H9 (cell line): ENCODE measurements around the gene NKX3-2. TPM values are rescaled to one million over a fixed set of nuclear protein-coding genes. Genes with fewer than 3 reads are reported as not detected.

Source experiments
- DNase-seq: peaks from one replicate; pipeline ENCODE4 v3.0.0-alpha.2; 2017
- H2AFZ ChIP-seq: one replicate; pipeline ENCODE4 v1.6.1; 2013; ENCODE audit warnings: mild to moderate bottlenecking, low read length, control low read depth, moderate library complexity
- H2AK5ac ChIP-seq: 2 replicates; pipeline ENCODE4 v1.6.1; 2013; ENCODE audit warnings: low read length, control low read depth, mixed read lengths; ENCODE audit not compliant: insufficient read length
- H2BK120ac ChIP-seq: one replicate; pipeline ENCODE4 v1.6.1; 2013; ENCODE audit warnings: low read depth, mild to moderate bottlenecking, low read length, control low read depth, inconsistent platforms; ENCODE audit not compliant: poor library complexity, severe bottlenecking
- H2BK12ac ChIP-seq: 2 replicates; pipeline ENCODE4 v1.6.1; 2013; ENCODE audit warnings: low read length, control low read depth, mixed read lengths, low read depth; ENCODE audit not compliant: insufficient read length
- H2BK15ac ChIP-seq: 2 replicates; pipeline ENCODE4 v1.6.1; 2013; ENCODE audit warnings: low read depth, low read length, control low read depth
- H2BK20ac ChIP-seq: one replicate; pipeline ENCODE4 v1.6.1; 2013; ENCODE audit warnings: low read depth, mild to moderate bottlenecking, low read length, control low read depth, inconsistent platforms; ENCODE audit not compliant: poor library complexity, severe bottlenecking
- H2BK5ac ChIP-seq: 2 replicates; pipeline ENCODE4 v1.6.1; 2013; ENCODE audit warnings: low read length, control low read depth, mixed read lengths; ENCODE audit not compliant: insufficient read length
- H3K14ac ChIP-seq: 2 replicates; pipeline ENCODE4 v1.6.1; 2013; ENCODE audit warnings: low read length, control low read depth; ENCODE audit not compliant: insufficient read depth
- H3K18ac ChIP-seq: 2 replicates; pipeline ENCODE4 v1.6.1; 2013; ENCODE audit warnings: low read depth, mild to moderate bottlenecking, mixed read lengths, low read length, control low read depth; ENCODE audit not compliant: insufficient read length
- H3K23ac ChIP-seq: 2 replicates; pipeline ENCODE4 v1.6.1; 2013; ENCODE audit warnings: low read length, control low read depth, mixed read lengths, low read depth; ENCODE audit not compliant: insufficient read length
- H3K23me2 ChIP-seq: 2 replicates; pipeline ENCODE4 v1.6.1; 2013; ENCODE audit warnings: low read depth, mild to moderate bottlenecking, mixed read lengths, low read length, control low read depth; ENCODE audit not compliant: insufficient read length, poor library complexity, severe bottlenecking
- H3K27ac ChIP-seq: 2 replicates; pipeline ENCODE4 v1.5.1; 2013; ENCODE audit warnings: low read length, control low read depth, mixed read lengths, low read depth; ENCODE audit not compliant: insufficient read length
- H3K27me3 ChIP-seq: 2 replicates; pipeline ENCODE4 v1.6.1; 2013; ENCODE audit warnings: low read length, control low read depth, inconsistent platforms; ENCODE audit not compliant: insufficient read depth
- H3K4ac ChIP-seq: 2 replicates; pipeline ENCODE4 v1.6.1; 2013; ENCODE audit warnings: low read depth, mild to moderate bottlenecking, control low read depth, inconsistent platforms, low read length, moderate library complexity
- H3K4me1 ChIP-seq: 2 replicates; pipeline ENCODE4 v1.6.1; 2013; ENCODE audit warnings: low read length, control low read depth, inconsistent platforms; ENCODE audit not compliant: insufficient read depth
- H3K4me2 ChIP-seq: 2 replicates; pipeline ENCODE4 v1.6.1; 2013; ENCODE audit warnings: low read length, control low read depth, mixed read lengths; ENCODE audit not compliant: insufficient read length, insufficient read depth
- H3K56ac ChIP-seq: 2 replicates; pipeline ENCODE4 v1.6.1; 2013; ENCODE audit warnings: low read depth, mild to moderate bottlenecking, mixed read lengths, low read length, control low read depth; ENCODE audit not compliant: insufficient read length
- H3K79me1 ChIP-seq: 2 replicates; pipeline ENCODE4 v1.6.1; 2013; ENCODE audit warnings: low read depth, mild to moderate bottlenecking, moderate library complexity, low read length, control low read depth, inconsistent platforms; ENCODE audit not compliant: insufficient read depth, poor library complexity, severe bottlenecking
- H3K79me2 ChIP-seq: 2 replicates; pipeline ENCODE4 v1.6.1; 2013; ENCODE audit warnings: low read length, control low read depth, inconsistent platforms; ENCODE audit not compliant: insufficient read depth
- H3K9ac ChIP-seq: 2 replicates; pipeline ENCODE4 v1.6.1; 2013; ENCODE audit warnings: low read length, control low read depth, mixed read lengths; ENCODE audit not compliant: insufficient read length; ENCODE audit errors: extremely low read depth
- H3K9me3 ChIP-seq: one replicate; pipeline ENCODE4 v1.6.1; 2013; ENCODE audit warnings: low read depth, low read length, inconsistent platforms; ENCODE audit not compliant: control insufficient read depth
- H3T11ph ChIP-seq: one replicate; pipeline ENCODE4 v1.6.1; 2013; ENCODE audit warnings: mild to moderate bottlenecking, low read length, control low read depth, inconsistent platforms
- H4K20me1 ChIP-seq: one replicate; pipeline ENCODE4 v1.6.1; 2013; ENCODE audit not compliant: control insufficient read depth, insufficient read length, insufficient read depth
- H4K5ac ChIP-seq: 2 replicates; pipeline ENCODE4 v1.6.1; 2013; ENCODE audit warnings: low read depth, mild to moderate bottlenecking, mixed read lengths, low read length, control low read depth; ENCODE audit not compliant: insufficient read length
- H4K8ac ChIP-seq: replicated peaks from 2 replicates; pipeline ENCODE4 v1.6.1; 2013; ENCODE audit warnings: low read length, control low read depth, mixed read lengths, low read depth; ENCODE audit not compliant: insufficient read length
- H4K91ac ChIP-seq: 2 replicates; pipeline ENCODE4 v1.6.1; 2013; ENCODE audit warnings: low read depth, mild to moderate bottlenecking, moderate library complexity, mixed read lengths, low read length, control low read depth; ENCODE audit not compliant: insufficient read length
- H3K27ac Mint-ChIP-seq, 3 experiments: 2 replicates in 2 of 3; 3 replicates in 1 of 3; pipeline ENCODE4 v1.8.0; 2020 to 2021; ENCODE audit warnings: mixed read lengths in 3 of 3, mild to moderate bottlenecking in 1 of 3, moderate library complexity in 1 of 3
- H3K27me3 Mint-ChIP-seq: 2 replicates; pipeline ENCODE4 v1.8.0; 2021; ENCODE audit warnings: low read depth, mild to moderate bottlenecking, moderate library complexity, mixed read lengths
- H3K36me3 Mint-ChIP-seq, 3 experiments: 2 replicates in 2 of 3; 3 replicates in 1 of 3; pipeline ENCODE4 v1.8.0; 2020 to 2021; ENCODE audit warnings: low read depth in 3 of 3, mixed read lengths in 3 of 3; ENCODE audit not compliant: insufficient read depth in 1 of 3
- H3K4me1 Mint-ChIP-seq, 2 experiments: 2 replicates each; pipeline ENCODE4 v1.8.0; 2020; ENCODE audit warnings: mixed read lengths in 2 of 2
- H3K4me3 Mint-ChIP-seq, 2 experiments: 2 replicates in 1 of 2; 3 replicates in 1 of 2; pipeline ENCODE4 v1.8.0; 2020 to 2021; ENCODE audit warnings: mild to moderate bottlenecking in 2 of 2, mixed read lengths in 2 of 2, moderate library complexity in 1 of 2
- H3K9me3 Mint-ChIP-seq, 2 experiments: 2 replicates in 1 of 2; 3 replicates in 1 of 2; pipeline ENCODE4 v1.8.0; 2020; ENCODE audit warnings: mild to moderate bottlenecking in 2 of 2, mixed read lengths in 2 of 2, moderate library complexity in 1 of 2
- total RNA-seq: library from RNA; stranded (reverse); gene quantifications from 2 replicates; pipeline ENCODE4 v1.2.1, GENCODE V29; 2021
- TF ChIP-seq, protein P1 (sequence below): fragments of 200-600 bp; sonication (generic); conservative IDR thresholded peaks from 3 replicates; pipeline ENCODE4 v1.8.0; 2021; ENCODE audit warnings: antibody characterized with exemption, mild to moderate bottlenecking

NKX3-2 gene
- total RNA-seq, 1 experiment from 2014 or later: 1.9 TPM

DNA sequence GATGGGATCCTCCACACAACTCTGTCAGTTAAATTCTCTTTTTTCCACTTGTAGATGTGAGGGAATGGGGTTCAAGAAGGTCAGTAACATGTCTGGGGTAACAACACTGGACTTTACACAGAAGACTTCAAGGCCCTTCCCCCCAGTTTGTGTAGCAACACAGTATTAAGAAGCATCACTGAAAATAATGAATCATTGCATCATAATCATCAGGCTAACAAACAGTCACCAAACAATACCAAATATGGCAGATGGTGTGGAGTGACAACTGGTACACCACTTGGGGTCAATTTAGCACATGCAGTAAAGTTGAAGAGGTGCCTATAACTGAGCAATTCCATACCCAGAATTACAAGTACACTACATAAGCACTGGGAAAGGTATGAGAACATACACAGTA, 44.6 kb upstream of the NKX3-2 start:
- Histone ChIP-seq H3K79me2 (no peaks in the 10 kb centered on the region), H3K27me3 (no peaks in the 10 kb centered on the region), H4K5ac (no peak overlapping the region), H2BK5ac (no peak overlapping the region), H3K18ac (no peak overlapping the region), H3K9me3 (no peaks in the 10 kb centered on the region), H2AFZ (no peak overlapping the region), H3K27ac (no peak overlapping the region), H2BK20ac (no peak overlapping the region), H4K8ac (no peak overlapping the region), H3K4me1 (no peaks in the 10 kb centered on the region), H3K9ac (no peak overlapping the region), H2AK5ac (no peak overlapping the region), H2BK12ac (no peak overlapping the region), H3K56ac (no peak overlapping the region), H3K23ac (no peak overlapping the region), H3K4me2 (no peak overlapping the region), H4K20me1 (no peaks in the 10 kb centered on the region), H3K14ac (no peak overlapping the region), H3K4ac (no peak overlapping the region), H3K23me2 (no peaks in the 10 kb centered on the region), H3K79me1 (no peaks in the 10 kb centered on the region), H2BK120ac (no peak overlapping the region), H4K91ac (no peak overlapping the region), H2BK15ac (no peak overlapping the region), H3T11ph (no peak overlapping the region)
- TF ChIP-seq, protein P1, sequence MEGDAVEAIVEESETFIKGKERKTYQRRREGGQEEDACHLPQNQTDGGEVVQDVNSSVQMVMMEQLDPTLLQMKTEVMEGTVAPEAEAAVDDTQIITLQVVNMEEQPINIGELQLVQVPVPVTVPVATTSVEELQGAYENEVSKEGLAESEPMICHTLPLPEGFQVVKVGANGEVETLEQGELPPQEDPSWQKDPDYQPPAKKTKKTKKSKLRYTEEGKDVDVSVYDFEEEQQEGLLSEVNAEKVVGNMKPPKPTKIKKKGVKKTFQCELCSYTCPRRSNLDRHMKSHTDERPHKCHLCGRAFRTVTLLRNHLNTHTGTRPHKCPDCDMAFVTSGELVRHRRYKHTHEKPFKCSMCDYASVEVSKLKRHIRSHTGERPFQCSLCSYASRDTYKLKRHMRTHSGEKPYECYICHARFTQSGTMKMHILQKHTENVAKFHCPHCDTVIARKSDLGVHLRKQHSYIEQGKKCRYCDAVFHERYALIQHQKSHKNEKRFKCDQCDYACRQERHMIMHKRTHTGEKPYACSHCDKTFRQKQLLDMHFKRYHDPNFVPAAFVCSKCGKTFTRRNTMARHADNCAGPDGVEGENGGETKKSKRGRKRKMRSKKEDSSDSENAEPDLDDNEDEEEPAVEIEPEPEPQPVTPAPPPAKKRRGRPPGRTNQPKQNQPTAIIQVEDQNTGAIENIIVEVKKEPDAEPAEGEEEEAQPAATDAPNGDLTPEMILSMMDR: no peak
- Mint-ChIP-seq H3K4me3 (no peak overlapping the region), H3K4me1 (no peaks in the 10 kb centered on the region), H3K36me3 (peaks cover 0 to 43% (median 42%) of the 10 kb centered on the region in 3 experiments; a peak in 6 of 7 replicates), H3K27me3 (no peaks in the 10 kb centered on the region), H3K9me3 (no peaks in the 10 kb centered on the region), H3K27ac (no peak overlapping the region)
- DNase-seq: no peak
